GM19023 (cell line): ENCODE results near the gene SNX8.

Experiments used
- ATAC-seq: cut with Tn5 transposase; IDR thresholded peaks from one replicate; pipeline ENCODE4 v1.9.1; 2021; ENCODE audit warnings: mild to moderate bottlenecking, moderate library complexity; ENCODE audit not compliant: unreplicated experiment

Gene SNX8

DNA sequence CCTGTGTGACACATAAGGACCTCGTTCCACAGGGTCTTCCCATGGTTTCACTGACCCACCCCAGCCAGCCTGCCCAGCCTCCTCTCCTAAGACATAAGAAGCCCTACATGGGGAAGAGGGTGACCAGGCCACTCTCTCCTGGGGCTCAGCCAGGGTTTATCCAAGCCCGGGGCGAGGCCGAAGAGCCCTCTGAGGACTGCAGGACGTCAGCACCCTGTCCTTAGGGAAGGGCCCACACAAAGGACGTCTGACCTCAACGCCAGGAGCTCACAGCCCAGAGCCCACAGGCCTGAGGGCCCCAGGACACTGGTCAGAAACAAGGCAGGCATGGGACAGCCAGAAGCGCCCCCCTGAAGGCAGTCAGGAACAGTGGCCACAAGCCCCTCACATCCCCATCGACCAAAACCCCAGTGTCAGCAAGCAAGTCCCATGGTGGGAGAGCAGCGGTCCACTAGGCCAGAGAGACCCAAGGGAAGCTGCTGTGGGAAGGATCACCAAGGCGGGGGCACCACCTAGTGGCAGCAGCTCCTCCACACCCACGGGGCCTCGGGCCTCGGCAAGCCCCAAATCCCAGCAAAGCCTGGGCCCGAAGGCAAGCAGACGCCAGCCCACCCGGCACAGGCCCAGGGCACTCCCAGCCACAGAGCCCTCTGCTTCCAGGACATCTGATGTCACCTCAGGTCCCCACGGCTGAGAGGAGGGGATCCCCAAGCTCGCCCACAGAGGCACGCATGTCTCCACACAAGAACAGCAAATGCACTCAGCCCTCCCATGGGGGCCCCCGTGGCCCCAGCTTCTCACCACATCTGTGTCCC is 104.9 kb downstream of the SNX8 start:
- peak; percentile 76 for ATAC-seq

DNA sequence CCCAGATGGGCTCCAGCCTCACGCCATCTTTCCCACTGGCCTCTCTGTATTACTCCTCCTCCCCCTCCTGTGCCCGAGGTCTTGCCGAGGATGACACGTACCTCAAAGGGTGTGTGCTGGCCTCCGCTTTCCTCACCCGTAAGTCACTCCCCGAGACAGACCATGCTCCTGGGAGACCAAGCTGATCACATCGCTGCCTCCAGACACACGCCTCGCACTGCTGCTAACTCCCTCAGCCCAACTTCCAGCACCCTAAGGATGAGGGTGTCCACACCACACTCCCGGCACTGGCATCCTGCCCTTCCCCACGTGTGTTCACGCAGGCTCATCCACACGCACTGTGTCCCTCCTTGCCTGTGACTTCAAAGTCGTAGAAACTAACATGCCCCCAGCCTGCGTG is 105.5 kb downstream of the SNX8 start:
- no peak for ATAC-seq

DNA sequence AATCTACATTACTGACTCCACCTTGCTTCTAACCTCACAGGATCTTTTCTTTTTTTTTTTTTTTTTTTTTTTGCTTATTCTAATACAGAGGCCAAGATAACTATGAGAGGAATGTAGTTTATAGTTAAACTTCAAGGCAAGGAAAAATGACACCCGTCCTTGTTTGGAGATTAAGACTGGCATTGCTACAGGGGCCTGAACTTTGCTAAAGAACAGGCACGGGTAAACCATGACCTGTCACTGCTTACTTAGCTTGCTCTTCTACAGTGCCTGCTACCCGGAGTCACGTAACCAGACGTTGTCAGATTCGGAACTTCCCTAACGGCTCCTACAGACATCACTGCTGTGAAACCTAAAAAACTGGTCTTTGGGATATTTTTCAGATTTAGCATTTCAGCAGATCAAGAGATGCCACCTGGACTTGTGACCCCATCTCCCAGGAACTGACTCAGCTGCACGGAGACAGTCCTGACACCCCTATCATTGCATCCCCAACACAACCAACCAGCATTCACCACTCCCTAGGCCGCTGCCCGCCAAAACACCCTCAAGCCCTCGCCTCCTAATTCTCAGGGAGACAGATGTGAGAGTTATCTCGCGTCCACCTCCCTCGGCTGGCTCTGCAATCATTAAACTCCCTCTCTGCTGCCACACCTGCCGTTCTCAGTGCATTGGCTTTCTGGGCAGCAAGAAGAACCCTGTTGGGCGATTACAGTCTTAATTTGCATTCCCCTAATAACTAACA is 109.0 kb downstream of the SNX8 start:
- no peak for ATAC-seq

DNA sequence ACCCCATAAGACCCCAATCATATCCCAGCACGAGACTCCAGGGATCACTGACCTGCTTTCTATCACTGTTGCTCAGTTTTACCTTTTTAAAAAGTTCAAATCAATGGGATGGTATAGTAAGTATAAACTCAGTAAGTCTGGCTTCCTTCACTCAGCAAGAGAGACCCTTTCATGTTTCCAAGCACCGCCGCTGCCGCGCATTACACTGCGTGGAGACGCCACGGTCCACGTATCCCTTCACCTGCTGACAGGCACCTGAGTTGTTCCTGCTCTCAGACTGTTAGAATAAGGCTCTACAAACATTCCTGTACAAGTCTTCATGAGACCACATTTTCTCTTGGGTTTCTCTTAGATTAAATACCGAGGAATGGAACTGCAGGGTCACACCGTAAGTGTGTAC is 109.8 kb downstream of the SNX8 start:
- no peak for ATAC-seq

DNA sequence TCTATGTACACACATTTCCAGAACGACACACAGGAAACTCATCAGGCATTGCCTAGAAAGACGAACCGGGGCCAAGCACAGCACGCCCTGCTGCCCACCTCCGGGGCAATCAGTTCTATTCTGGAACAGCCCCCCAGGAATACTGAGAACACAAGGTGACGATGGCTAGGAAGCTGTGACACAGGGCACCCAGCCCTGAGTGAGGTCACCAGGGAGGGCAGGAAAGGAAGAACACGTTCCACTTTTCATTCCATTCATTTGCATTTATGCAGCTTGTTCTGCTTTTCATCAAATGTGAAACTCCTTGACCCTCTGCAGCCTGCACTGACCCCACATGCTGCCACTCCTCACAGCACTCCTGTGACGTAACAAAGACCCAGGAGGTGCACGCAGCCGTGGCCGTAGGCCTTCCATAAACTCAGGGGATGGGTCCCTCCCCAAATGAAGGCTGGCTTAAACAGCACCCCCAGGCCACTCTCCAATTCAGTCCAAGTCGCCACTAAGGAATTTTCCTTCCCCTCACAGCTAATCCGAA is 110.4 kb downstream of the SNX8 start:
- no peak for ATAC-seq

DNA sequence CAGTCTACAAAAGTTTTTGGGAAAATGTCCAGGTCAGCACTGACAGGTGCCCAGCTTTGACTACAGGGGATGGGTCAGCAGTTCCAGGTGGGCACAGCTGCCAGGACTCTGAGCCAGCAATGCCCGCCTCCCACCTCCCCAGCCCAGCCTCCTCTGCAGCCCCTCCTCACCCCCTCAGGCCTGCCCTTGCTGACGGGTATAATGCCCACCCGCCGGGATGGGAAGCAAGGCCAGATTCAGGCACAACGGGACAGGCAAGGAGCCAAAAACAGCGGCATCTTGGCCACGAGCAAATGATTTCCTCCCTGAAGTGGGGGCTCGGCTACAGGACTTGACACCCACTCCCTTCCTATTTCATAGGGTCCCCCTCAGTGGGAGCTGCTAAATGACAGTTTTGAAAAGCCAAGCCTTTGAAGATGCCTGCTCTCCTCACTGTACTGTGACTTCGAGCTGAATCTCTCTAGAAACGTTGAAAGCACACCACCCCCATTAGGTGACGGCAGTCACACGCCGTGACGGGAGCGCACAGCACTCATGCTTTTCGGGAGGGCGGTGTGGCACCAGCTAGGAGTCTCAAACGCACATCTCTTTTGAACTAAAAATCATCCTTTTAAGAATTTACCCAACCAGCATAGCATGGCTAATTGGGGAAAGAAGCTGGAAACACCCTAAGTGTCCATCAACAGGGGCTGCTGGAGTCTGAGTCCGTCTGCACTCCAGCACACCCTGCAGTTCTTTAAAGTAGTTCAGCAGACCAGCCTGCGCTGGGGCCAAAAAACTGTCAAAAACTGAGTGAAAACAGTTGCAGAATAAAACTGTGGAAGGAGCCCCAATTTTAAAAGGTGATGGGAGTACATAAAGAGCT is 111.1 kb downstream of the SNX8 start:
- ATAC-seq, result no peak

DNA sequence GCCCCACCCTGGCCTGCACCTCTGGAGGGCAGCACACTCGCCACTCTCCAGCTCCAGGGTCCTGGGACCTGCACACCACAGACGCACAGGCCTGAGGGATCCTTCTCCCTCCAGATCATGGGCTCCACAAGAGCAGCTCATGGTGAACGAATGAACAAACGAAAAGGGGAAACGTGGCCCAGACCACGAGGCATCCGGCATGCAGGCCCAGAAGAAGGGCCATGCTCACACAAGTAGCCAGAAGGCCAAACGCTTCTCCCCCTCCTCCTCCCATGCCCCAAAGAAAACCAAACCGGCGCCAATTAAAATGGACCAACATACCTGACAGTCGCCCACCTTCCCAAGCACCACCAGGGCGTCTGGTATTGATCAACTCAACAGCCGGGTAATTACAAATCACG is 111.9 kb downstream of the SNX8 start:
- no peak for ATAC-seq
